ENCODE data around the gene DOK6. TPM values are rescaled to one million over a fixed set of nuclear protein-coding genes. Genes with fewer than 3 reads are reported as not detected.

Gene DOK6
- total RNA-seq, 1 donor from 2014 or later = not detected

GRCh38 chr18:69484699-69485396, 84.2 kb downstream of the DOK6 start:
- DNase-seq (no peak), ATAC-seq (ENCODE audit: low read depth) (no peak)
- ChIA-PET POLR2A (no interaction called here), CTCF (no interaction called here)
- Mint-ChIP-seq H3K27me3 (no peaks in the 10 kb centered on the region), H3K27ac (no peak overlapping the region), H3K36me3 (ENCODE audit: low read depth) (no peaks in the 10 kb centered on the region), H3K4me3 (no peak overlapping the region), H3K4me1 (no peaks in the 10 kb centered on the region), H3K9me3 (no peaks in the 10 kb centered on the region)
- TF ChIP-seq, protein P1, sequence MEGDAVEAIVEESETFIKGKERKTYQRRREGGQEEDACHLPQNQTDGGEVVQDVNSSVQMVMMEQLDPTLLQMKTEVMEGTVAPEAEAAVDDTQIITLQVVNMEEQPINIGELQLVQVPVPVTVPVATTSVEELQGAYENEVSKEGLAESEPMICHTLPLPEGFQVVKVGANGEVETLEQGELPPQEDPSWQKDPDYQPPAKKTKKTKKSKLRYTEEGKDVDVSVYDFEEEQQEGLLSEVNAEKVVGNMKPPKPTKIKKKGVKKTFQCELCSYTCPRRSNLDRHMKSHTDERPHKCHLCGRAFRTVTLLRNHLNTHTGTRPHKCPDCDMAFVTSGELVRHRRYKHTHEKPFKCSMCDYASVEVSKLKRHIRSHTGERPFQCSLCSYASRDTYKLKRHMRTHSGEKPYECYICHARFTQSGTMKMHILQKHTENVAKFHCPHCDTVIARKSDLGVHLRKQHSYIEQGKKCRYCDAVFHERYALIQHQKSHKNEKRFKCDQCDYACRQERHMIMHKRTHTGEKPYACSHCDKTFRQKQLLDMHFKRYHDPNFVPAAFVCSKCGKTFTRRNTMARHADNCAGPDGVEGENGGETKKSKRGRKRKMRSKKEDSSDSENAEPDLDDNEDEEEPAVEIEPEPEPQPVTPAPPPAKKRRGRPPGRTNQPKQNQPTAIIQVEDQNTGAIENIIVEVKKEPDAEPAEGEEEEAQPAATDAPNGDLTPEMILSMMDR (IDR thresholded peaks at IDR 0.05) = no peak
- intact Hi-C loops (cut with micrococcal nuclease) = no loop called here

DNA sequence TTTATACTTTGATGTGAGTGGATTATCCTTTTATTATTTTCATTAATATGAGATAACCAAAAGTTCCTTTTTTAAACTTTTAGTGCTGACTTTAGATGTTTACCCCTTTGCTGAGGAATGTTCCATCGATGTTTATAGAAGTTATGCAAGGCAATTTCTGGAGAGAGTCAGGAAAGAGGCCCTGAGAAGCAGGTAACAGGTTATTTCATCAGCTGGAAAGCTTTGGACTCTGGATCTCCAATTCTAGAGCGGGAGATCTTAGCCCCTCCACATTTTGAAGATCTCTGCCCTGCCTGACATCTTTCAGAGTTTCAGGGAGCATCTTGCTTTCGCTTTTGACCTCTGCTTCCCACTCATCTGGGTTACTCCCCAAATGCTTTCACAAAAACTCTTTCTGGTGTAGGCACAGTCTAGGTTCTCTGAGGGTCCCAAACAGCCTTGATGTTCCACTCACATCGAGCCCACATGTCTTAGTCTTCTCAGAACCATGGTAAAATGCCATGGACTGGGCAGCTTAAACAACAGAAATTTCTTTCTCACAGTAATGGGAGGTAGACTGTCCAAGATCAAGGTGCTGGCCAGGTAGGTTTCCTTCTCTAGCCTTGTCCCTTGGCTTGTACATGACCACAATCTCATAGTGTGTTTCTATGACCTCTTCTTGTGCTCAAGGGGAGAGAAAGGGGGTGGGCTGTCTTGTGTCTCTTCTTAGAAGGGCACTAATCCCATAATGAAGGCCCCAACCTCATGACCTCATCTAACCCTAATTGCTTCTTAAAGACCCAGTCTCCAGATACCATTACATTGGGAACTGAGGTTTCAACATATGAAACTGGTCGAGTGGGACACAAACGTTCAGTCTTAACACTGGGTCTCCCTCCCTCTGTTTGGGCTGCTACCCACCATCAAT, 87.1 kb downstream of the DOK6 start:
- intact Hi-C loops (cut with micrococcal nuclease) = no loop called here
- Mint-ChIP-seq H3K27me3 (no peaks in the 10 kb centered on the region), H3K4me3 (no peak overlapping the region), H3K36me3 (ENCODE audit: low read depth) (no peaks in the 10 kb centered on the region), H3K9me3 (no peaks in the 10 kb centered on the region), H3K27ac (no peak overlapping the region), H3K4me1 (no peaks in the 10 kb centered on the region)
- ChIA-PET POLR2A (no interaction called here), CTCF (no interaction called here)
- TF ChIP-seq, protein P1 (IDR thresholded peaks at IDR 0.05) = no peak
- DNase-seq (no peak), ATAC-seq (ENCODE audit: low read depth) (no peak)

GRCh38 chr18:69490072-69490471, 89.4 kb downstream of the DOK6 start:
- intact Hi-C loops (cut with micrococcal nuclease) = no loop called here
- Mint-ChIP-seq H3K9me3 (no peaks in the 10 kb centered on the region), H3K4me3 (no peak overlapping the region), H3K4me1 (no peaks in the 10 kb centered on the region), H3K36me3 (ENCODE audit: low read depth) (no peaks in the 10 kb centered on the region), H3K27ac (no peak overlapping the region), H3K27me3 (no peaks in the 10 kb centered on the region)
- CTCF ChIA-PET = no interaction called here
- no peak for DNase-seq
- no peak for ATAC-seq (ENCODE audit: low read depth)
- POLR2A ChIA-PET = no interaction called here
- TF ChIP-seq, protein P1 (IDR thresholded peaks at IDR 0.05) = no peak

GRCh38 chr18:69490813-69491212, 90.1 kb downstream of the DOK6 start:
- POLR2A ChIA-PET = no interaction called here
- H3K4me1 Mint-ChIP-seq = no peaks in the 10 kb centered on the region
- intact Hi-C loops (cut with micrococcal nuclease) = no loop called here
- ATAC-seq (ENCODE audit: low read depth) (no peak), DNase-seq (no peak)
- no peak overlapping the region for H3K4me3 Mint-ChIP-seq
- H3K9me3 Mint-ChIP-seq = no peaks in the 10 kb centered on the region
- no peak overlapping the region for H3K27ac Mint-ChIP-seq
- no peaks in the 10 kb centered on the region for H3K36me3 Mint-ChIP-seq (ENCODE audit: low read depth)
- no peaks in the 10 kb centered on the region for H3K27me3 Mint-ChIP-seq
- TF ChIP-seq, protein P1 (IDR thresholded peaks at IDR 0.05) = no peak
- CTCF ChIA-PET = no interaction called here

DNA sequence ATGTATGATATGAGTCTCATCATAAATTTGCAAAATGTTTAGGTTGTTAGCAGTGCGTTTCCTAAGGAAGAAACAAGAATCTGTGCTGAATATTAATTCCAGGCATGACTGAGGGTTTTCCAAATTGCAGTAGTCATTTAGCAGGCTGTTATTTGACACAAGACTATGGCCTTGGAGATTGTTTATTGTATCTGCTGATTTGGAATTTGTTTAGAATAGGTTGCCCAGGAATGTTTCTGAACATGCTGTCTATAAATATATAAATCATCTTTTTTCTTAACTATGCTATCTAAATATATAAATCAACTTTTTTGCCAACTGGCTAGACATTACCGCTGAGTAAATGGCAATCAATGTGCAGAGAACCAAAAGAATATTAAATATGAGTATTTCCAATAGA, 90.9 kb downstream of the DOK6 start:
- CTCF ChIA-PET = no interaction called here
- H3K36me3 Mint-ChIP-seq (ENCODE audit: low read depth) = no peaks in the 10 kb centered on the region
- H3K27me3 Mint-ChIP-seq = no peaks in the 10 kb centered on the region
- no peaks in the 10 kb centered on the region for H3K4me1 Mint-ChIP-seq
- intact Hi-C loops (cut with micrococcal nuclease) = no loop called here
- H3K27ac Mint-ChIP-seq = no peak overlapping the region
- no peak overlapping the region for H3K4me3 Mint-ChIP-seq
- TF ChIP-seq, protein P1 (IDR thresholded peaks at IDR 0.05) = no peak
- POLR2A ChIA-PET = no interaction called here
- no peak for ATAC-seq (ENCODE audit: low read depth)
- DNase-seq = no peak
- no peaks in the 10 kb centered on the region for H3K9me3 Mint-ChIP-seq
